Endothelial cell of umbilical vein (primary cell): ENCODE results near the gene CEP120. TPM values are rescaled to one million over a fixed set of nuclear protein-coding genes. Genes with fewer than 3 reads are reported as not detected.

Experiments used
- BruUV-seq: library from RNA; stranded (reverse); fragments of 400-500 nt; replicated peaks from 2 replicates; lab custom pipeline; 2021; lab: Mats Ljungman, UMichigan
- CTCF ChIA-PET: fragments of 300-600, 350-600 bp; sonication (Branson Sonifier 250); formaldehyde crosslinking; loops from one replicate; lab custom pipeline; 2021; ENCODE audit warnings: antibody characterized with exemption, inconsistent platforms; lab: Charles Lee
- POLR2A ChIA-PET: fragments of 300-600, 350-600 bp; sonication (Branson Sonifier 250); formaldehyde crosslinking; loops from one replicate; lab custom pipeline; 2021; ENCODE audit warnings: antibody characterized with exemption, inconsistent platforms; lab: Charles Lee
- DNase-seq: peaks from one replicate; pipeline ENCODE4 v3.0.0-alpha.2; 2011; ENCODE audit warnings: low read depth, low spot score
- FAIRE-seq: peaks from 2 replicates; lab custom pipeline; 2011; peaks lifted over from hg19 to GRCh38; lab: Jason Lieb, UNC
- H2AFZ ChIP-seq: 2 replicates; pipeline ENCODE4 v1.6.0; 2012; ENCODE audit warnings: low read depth, low read length, control low read depth, inconsistent platforms
- H3K27ac ChIP-seq: 2 replicates; pipeline ENCODE4 v1.5.1; 2011; ENCODE audit warnings: low read depth, mild to moderate bottlenecking, control low read depth, low read length, moderate library complexity; ENCODE audit not compliant: insufficient read depth
- H3K27me3 ChIP-seq, 2 experiments: 2 replicates each; pipeline versions ENCODE4 v1.6.0 to v1.6.1; 2011; ENCODE audit warnings: low read length in 2 of 2, mixed read lengths in 1 of 2; ENCODE audit not compliant: control insufficient read depth in 2 of 2, insufficient read depth in 2 of 2
- H3K36me3 ChIP-seq, 2 experiments: 2 replicates in 1 of 2; 3 replicates in 1 of 2; pipeline ENCODE4 v1.5.1; 2011; ENCODE audit warnings: low read length in 2 of 2, mild to moderate bottlenecking in 1 of 2, moderate library complexity in 1 of 2; ENCODE audit not compliant: control insufficient read depth in 2 of 2, insufficient read depth in 2 of 2; ENCODE audit errors: extremely low read depth in 1 of 2
- H3K4me1 ChIP-seq: 3 replicates; pipeline ENCODE4 v1.5.1; 2011; ENCODE audit warnings: mild to moderate bottlenecking, low read length; ENCODE audit not compliant: control insufficient read depth, insufficient read depth; ENCODE audit errors: extremely low read depth
- H3K4me2 ChIP-seq: 2 replicates; pipeline ENCODE4 v1.6.1; 2011; ENCODE audit warnings: low read length, control low read depth, mixed read lengths; ENCODE audit not compliant: insufficient read depth
- H3K4me3 ChIP-seq, 3 experiments: fragments of 200-600 bp in 1 of 3; sonication (generic), shearing (Covaris generic) in 1 of 3; replicated peaks in 1 of 3; 2 replicates each; pipeline ENCODE4 v1.5.1; 2011 to 2016; ENCODE audit warnings: control low read depth in 3 of 3, low read length in 3 of 3, mild to moderate bottlenecking in 2 of 3, inconsistent platforms in 1 of 3, low read depth in 1 of 3, moderate library complexity in 1 of 3; ENCODE audit not compliant: insufficient read depth in 1 of 3
- H3K79me2 ChIP-seq: 2 replicates; pipeline ENCODE4 v1.6.0; 2012; ENCODE audit warnings: low read length, inconsistent platforms; ENCODE audit not compliant: control insufficient read depth, insufficient read depth
- H3K9ac ChIP-seq: replicated peaks from 2 replicates; pipeline ENCODE3; 2011; ENCODE audit warnings: low read length, control low read depth; ENCODE audit not compliant: insufficient read depth; ENCODE audit errors: extremely low read depth
- H3K9me1 ChIP-seq: replicated peaks from 3 replicates; pipeline ENCODE4 v1.6.0; 2011; ENCODE audit warnings: mild to moderate bottlenecking, low read length; ENCODE audit not compliant: control insufficient read depth, insufficient read depth; ENCODE audit errors: extremely low read depth
- H3K9me3 ChIP-seq: replicated peaks from 2 replicates; pipeline ENCODE4 v1.5.1; 2012; ENCODE audit warnings: low read length, inconsistent platforms; ENCODE audit not compliant: control insufficient read depth, insufficient read depth
- H4K20me1 ChIP-seq: replicated peaks from 2 replicates; pipeline ENCODE3; 2011; ENCODE audit warnings: mild to moderate bottlenecking, low read length; ENCODE audit not compliant: control insufficient read depth, insufficient read depth; ENCODE audit errors: extremely low read depth
- CTCF ChIP-seq, 2 donors: IDR thresholded peaks; 1 replicate in 1 of 2; 2 replicates in 1 of 2; pipeline ENCODE4 v1.5.1; 2011; ENCODE audit warnings: low read length in 2 of 2, mild to moderate bottlenecking in 2 of 2, moderate library complexity in 2 of 2, control low read depth in 1 of 2, inconsistent platforms in 1 of 2, low read depth in 1 of 2; ENCODE audit not compliant: insufficient read depth in 1 of 2; ENCODE audit errors: extremely low read depth in 1 of 2
- EZH2 ChIP-seq: IDR thresholded peaks from 2 replicates; pipeline ENCODE4 v1.6.1; 2012; ENCODE audit warnings: borderline replicate concordance, low read depth, mild to moderate bottlenecking, moderate library complexity, low read length, inconsistent platforms; ENCODE audit not compliant: severe bottlenecking
- FOS ChIP-seq: IDR thresholded peaks from 2 replicates; pipeline ENCODE4 v1.6.1; 2011; ENCODE audit warnings: mild to moderate bottlenecking, low read length, moderate library complexity, borderline replicate concordance; ENCODE audit not compliant: insufficient read depth
- GATA2 ChIP-seq: IDR thresholded peaks from 2 replicates; pipeline ENCODE4 v1.7.0; 2011; ENCODE audit warnings: low read depth, mild to moderate bottlenecking, moderate library complexity, mixed read lengths, low read length; ENCODE audit not compliant: insufficient read length, insufficient read depth
- JUN ChIP-seq: IDR thresholded peaks from 2 replicates; pipeline ENCODE4 v1.6.1; 2011; ENCODE audit warnings: borderline replicate concordance, low read depth; ENCODE audit not compliant: insufficient read length, insufficient read depth
- MAX ChIP-seq: IDR thresholded peaks from 2 replicates; pipeline ENCODE4 v1.6.1; 2011; ENCODE audit not compliant: insufficient read depth, insufficient read length
- MYC ChIP-seq: IDR thresholded peaks from one replicate; pipeline ENCODE4 v1.6.1; 2011; ENCODE audit warnings: mild to moderate bottlenecking, low read depth, low read length
- POLR2A ChIP-seq: IDR thresholded peaks from 2 replicates; pipeline ENCODE4 v1.6.1; 2012; ENCODE audit warnings: low read depth, mild to moderate bottlenecking, control low read depth, low read length
- POLR2AphosphoS5 ChIP-seq: IDR thresholded peaks from 2 replicates; pipeline ENCODE4 v1.6.1; 2012; ENCODE audit warnings: low read depth, mild to moderate bottlenecking, control low read depth, low read length, moderate library complexity; ENCODE audit not compliant: insufficient read depth
- dilution Hi-C: fragments of 300-500 bp; cut with MboI; formaldehyde crosslinking; loops from one replicate; pipeline ENCODE4 v1.15.0; 2019; ENCODE audit warnings: low sequenced_read_pairs; ENCODE audit not compliant: extremely low pct_ligation_motif_present
- intact Hi-C: fragments of 100-400 bp; cut with micrococcal nuclease; formaldehyde crosslinking; loops from one replicate; pipeline ENCODE4 v1.10.0; 2022
- polyA plus RNA-seq, 4 experiments: library from polyadenylated mRNA; depleted of rRNA in 3 of 4; stranded (reverse) in 3 of 4; unstranded in 1 of 4; fragments of >200 nt; gene quantifications; 2 replicates each; pipeline versions ENCODE4 v1.2.1 to v1.2.3, GENCODE V29; 2011 to 2012; ENCODE audit warnings: missing spikeins in 1 of 4
- total RNA-seq: library from RNA; stranded (reverse); gene quantifications from 2 replicates; pipeline ENCODE4 v1.2.3, GENCODE V29; 2021

The CEP120 gene
- total and polyA plus RNA-seq, 2 donors (not counting 3 experiments of a cell fraction or from before 2014, with no cell fraction given), result 6.6 to 18.8 TPM

GRCh38 chr5:123451047-123451446 is 27.8 kb upstream of the CEP120 start:
- H3K27ac ChIP-seq, result no peak overlapping the region
- intact Hi-C loops, result no loop called here
- no peak overlapping the region for H3K4me2 ChIP-seq
- no TSS peak for BruUV-seq
- POLR2A ChIA-PET, result interaction anchor here (1.8 kb wide), 1 partner anchor 61 kb away, joined by 5 read pairs; the partner anchor contains the start of gene CSNK1G3
- H3K36me3 ChIP-seq, result no peaks in the 10 kb centered on the region
- dilution Hi-C loops, result no loop called here
- H3K27me3 ChIP-seq, result peaks cover 0 to 2% of the 10 kb centered on the region in 2 experiments
- FAIRE-seq, result no peak
- no peaks in the 10 kb centered on the region for H3K9me1 ChIP-seq
- DNase-seq, result no peak
- no peaks in the 10 kb centered on the region for H4K20me1 ChIP-seq
- no peak for TF ChIP-seq MAX
- no peak for TF ChIP-seq JUN
- TF ChIP-seq EZH2, result no peak
- no peak for TF ChIP-seq FOS
- no peak overlapping the region for H2AFZ ChIP-seq
- no peaks in the 10 kb centered on the region for H3K79me2 ChIP-seq
- no peaks in the 10 kb centered on the region for H3K9me3 ChIP-seq
- no peaks in the 10 kb centered on the region for H3K4me1 ChIP-seq
- CTCF ChIA-PET, result interaction anchor here (0.9 to 1.6 kb wide), 5 partner anchors 10 to 160 kb away, joined by 3 to 7 read pairs (median 3); partner anchors contain the start of gene CEP120
- no peak overlapping the region for H3K9ac ChIP-seq
- H3K4me3 ChIP-seq, result no peak overlapping the region

- dilution Hi-C loops, result no loop called here
- intact Hi-C loops, result no loop called here
- Histone ChIP-seq H3K4me3 (no peak overlapping the region), H3K9me3 (no peaks in the 10 kb centered on the region), H3K79me2 (no peaks in the 10 kb centered on the region), H3K27ac (no peak overlapping the region), H3K9ac (no peak overlapping the region), H3K27me3 (peaks cover 0 to 2% of the 10 kb centered on the region in 2 experiments), H4K20me1 (no peaks in the 10 kb centered on the region), H3K36me3 (no peaks in the 10 kb centered on the region), H3K9me1 (no peaks in the 10 kb centered on the region), H3K4me2 (no peak overlapping the region), H3K4me1 (no peaks in the 10 kb centered on the region), H2AFZ (peak overlapping the region; percentile 31)
- ChIA-PET POLR2A (interaction anchor here (1.8 kb wide), 1 partner anchor 61 kb away, joined by 5 read pairs; the partner anchor contains the start of gene CSNK1G3), CTCF (interaction anchor here (0.9 to 1.6 kb wide), 7 partner anchors 10 to 652 kb away, joined by 3 to 7 read pairs (median 3); partner anchors contain the start of gene CEP120)
- no TSS peak for BruUV-seq
- FAIRE-seq (peak; percentile 72), DNase-seq (peak; percentile 70)
- no peak for TF ChIP-seq GATA2
- no peak for TF ChIP-seq EZH2
- no peak for TF ChIP-seq MAX
- no peak for TF ChIP-seq FOS
- no peak for TF ChIP-seq POLR2A
- TF ChIP-seq MYC, result no peak
- TF ChIP-seq CTCF (IDR thresholded peaks at IDR 0.05; ENCODE audit: extremely low read depth in 1 of 2, insufficient read depth in 1 of 2, low read depth in 1 of 2, low read length in 2 of 2), result no peak
- TF ChIP-seq POLR2AphosphoS5, result no peak
- TF ChIP-seq JUN, result no peak
These were observed 27.4 kb upstream of the CEP120 start for GRCh38 chr5:123450640-123451039.
